ENCODE measurements around the gene MARK3.
A peak's percentile ranks its signal among the peaks of the same experiment; 100 is the strongest.

Gene MARK3

DNA sequence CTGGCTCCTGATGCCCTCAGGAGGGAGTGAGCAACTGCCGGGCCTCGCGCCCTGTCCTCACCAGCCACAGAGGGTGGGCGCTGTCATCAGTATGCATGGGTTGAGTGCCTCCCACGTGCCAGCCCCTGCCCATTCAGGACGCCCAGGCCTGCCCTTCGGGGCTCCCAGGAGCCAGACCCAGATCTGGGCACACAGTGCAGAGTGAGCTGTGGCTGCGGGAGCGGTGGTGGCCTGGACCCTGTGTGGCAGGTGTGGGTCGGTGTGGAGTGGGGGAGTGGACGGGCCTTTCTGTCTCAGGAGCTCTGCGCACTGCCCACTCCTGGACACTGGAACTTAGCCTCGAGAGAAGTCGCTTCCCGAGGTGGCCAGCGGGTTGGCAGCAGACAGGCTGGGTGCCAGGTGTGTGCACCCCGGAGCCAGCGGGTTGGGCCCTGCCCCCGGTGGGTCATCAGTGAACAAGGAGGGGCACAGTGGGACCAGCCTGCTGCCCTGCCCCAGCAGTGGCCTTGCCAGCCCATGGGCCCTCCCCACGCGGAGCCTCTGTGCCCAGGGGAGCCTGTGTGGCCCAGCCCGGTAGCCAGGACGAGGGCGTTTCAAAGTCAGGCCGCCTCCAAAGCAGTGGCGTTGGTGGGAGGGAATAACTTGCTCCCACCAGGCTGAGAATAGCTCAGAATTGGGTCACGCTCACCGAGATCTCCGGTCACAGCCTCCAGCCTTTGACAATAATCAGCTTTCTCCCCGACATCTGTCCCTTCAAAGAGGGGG, 153.3 kb downstream of the MARK3 start:
- Histone ChIP-seq H3K27me3 (ENCODE audit: control insufficient read depth, insufficient read depth, low read length) (peaks cover 20% of the 10 kb centered on the region), H3K36me3 (ENCODE audit: control insufficient read depth, insufficient read depth, low read length) (no peaks in the 10 kb centered on the region), H3K9me3 (ENCODE audit: control insufficient read depth, low read length) (no peaks in the 10 kb centered on the region), H3K4me3 (ENCODE audit: low read length) (no peak overlapping the region), H3K4me1 (ENCODE audit: control insufficient read depth, insufficient read depth, low read length) (peaks cover 57% of the 10 kb centered on the region), H3K9ac (ENCODE audit: low read length) (no peak overlapping the region)

DNA sequence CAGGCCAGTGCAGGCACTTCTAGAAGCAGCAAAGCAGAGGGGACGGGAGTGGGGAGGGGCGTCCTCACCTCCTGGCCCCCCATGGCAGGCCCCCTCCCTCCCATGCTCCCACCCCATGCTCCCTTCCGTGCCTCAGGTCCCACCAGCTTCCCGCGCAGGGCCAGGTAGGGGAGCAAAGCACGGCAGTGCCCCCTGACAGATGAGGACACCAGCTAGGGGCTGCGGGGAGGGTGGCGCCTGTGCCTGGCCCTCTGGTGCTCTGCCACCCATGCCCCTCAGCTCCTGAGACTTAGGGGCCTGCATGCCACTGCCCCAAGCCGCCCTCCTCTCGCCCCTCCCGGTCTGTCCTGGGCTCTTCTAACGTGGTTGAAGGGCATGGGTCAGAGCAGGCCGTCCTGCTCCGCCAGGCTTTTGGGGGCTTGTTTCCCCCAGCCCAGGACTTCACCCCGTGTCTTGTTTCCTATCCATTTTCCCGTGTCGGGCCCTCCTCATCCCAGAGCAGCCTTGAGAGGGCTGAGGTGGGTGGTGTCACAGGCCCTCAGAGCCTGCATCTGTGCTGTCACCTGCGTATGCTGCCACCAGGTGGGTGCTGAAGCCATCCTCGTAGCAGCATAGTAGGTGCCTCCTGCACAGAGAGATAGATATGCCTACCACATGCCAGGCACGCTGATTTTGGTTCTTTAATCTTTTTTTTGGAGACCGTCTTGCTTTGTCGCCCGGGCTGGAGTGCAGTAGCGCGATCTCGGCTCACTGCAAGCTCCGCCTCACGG, 154.0 kb downstream of the MARK3 start:
- peaks cover 63% of the 10 kb centered on the region for H3K4me1 ChIP-seq (ENCODE audit: control insufficient read depth, insufficient read depth, low read length)
- peaks cover 20% of the 10 kb centered on the region for H3K27me3 ChIP-seq (ENCODE audit: control insufficient read depth, insufficient read depth, low read length)
- H3K36me3 ChIP-seq (ENCODE audit: control insufficient read depth, insufficient read depth, low read length) = no peaks in the 10 kb centered on the region
- H3K4me3 ChIP-seq (ENCODE audit: low read length) = no peak overlapping the region
- no peak overlapping the region for H3K9ac ChIP-seq (ENCODE audit: low read length)
- H3K9me3 ChIP-seq (ENCODE audit: control insufficient read depth, low read length) = no peaks in the 10 kb centered on the region

DNA sequence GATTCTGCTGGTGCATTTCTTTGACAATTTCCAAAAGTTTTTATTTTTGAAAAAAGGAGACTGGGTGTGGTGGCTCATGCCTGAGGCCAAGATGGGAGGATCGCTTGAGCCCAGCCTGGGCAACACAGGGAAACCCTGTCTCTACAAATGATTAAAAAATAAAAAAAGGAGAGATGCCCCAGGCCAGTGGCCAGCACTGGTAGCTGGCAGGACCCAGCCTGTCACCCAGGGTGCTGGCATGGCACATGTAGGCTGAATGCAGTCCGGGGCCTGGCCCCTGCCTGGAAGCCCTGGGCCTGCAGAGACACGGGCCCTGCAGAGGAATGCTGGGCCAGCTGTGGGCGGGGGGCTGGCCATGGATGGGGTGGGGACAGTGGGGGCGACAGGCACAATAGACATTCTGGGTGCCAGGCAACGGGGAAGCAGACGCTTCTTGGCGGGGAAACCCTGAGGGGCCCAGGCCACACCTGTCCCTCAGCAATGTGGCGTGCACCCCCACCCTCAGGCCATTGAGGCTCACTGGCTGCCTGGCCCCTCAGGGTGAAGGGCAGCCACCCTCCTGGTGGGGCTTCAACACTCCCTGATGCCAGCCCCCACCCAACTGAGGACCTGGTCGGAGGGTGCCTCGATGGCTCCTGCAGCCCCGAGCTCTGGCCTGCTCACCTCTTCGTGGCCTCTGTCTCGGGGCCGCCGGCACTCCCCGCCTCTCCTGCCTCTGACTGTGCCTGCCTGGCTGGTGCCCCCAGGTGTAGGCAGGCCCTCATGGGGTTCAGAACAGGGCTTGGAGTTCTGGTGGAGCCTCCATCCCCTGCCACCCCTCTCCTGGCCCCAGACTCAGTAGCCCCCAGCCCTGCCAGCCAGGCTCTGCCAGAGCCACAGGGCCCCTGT, 155.8 kb downstream of the MARK3 start:
- Histone ChIP-seq H3K36me3 (ENCODE audit: control insufficient read depth, insufficient read depth, low read length) (no peaks in the 10 kb centered on the region), H3K9me3 (ENCODE audit: control insufficient read depth, low read length) (no peaks in the 10 kb centered on the region), H3K4me1 (ENCODE audit: control insufficient read depth, insufficient read depth, low read length) (peaks cover 63% of the 10 kb centered on the region), H3K4me3 (ENCODE audit: low read length) (no peak overlapping the region), H3K9ac (ENCODE audit: low read length) (peak overlapping the region; percentile 47), H3K27me3 (ENCODE audit: control insufficient read depth, insufficient read depth, low read length) (peaks cover 20% of the 10 kb centered on the region)

DNA sequence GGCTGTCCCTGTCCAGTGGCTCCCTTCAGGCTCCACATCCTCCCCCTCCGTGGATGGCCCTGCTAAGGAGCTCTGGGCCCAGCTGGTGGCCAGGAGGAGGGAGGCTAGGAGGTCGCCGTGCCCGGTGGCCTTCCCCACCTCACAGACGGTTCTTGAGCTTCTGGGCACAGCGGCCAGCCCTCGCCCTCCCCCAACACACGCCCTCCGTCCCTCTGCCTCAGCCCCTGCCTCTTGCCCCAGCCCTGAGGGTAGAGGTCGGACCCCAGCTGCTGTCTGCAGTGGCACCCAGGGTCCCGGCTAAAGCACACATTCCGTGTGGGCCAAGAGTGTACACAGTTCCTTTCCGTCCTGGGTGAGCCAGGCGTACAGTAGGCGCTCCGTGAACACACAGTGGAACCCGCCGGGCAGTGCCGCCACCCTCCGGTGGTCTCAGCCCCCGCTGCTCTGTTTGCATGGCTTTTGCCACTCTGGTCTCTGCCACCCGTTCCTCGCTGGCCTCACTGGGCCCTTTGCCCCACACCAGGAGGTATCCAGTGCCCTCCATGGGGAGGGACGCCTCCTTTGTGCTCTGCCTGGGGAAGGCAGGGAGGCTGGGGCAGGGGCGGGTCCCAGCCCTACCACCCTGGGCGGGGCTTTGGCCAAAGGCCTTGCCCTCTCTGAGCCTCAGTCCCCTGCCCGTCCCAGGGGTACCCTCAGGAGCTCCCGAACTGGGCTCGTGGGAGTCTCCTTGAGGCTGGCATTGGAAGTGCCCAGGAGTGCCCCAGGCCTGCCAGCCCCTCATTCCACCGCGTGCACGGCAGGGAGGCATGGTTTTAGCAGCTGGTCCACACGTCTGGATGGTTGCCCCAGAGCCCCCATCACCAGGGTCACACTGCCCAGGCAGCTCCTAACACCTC, 156.7 kb downstream of the MARK3 start:
- H3K4me1 ChIP-seq (ENCODE audit: control insufficient read depth, insufficient read depth, low read length) = peaks cover 69% of the 10 kb centered on the region
- H3K4me3 ChIP-seq (ENCODE audit: low read length) = no peak overlapping the region

DNA sequence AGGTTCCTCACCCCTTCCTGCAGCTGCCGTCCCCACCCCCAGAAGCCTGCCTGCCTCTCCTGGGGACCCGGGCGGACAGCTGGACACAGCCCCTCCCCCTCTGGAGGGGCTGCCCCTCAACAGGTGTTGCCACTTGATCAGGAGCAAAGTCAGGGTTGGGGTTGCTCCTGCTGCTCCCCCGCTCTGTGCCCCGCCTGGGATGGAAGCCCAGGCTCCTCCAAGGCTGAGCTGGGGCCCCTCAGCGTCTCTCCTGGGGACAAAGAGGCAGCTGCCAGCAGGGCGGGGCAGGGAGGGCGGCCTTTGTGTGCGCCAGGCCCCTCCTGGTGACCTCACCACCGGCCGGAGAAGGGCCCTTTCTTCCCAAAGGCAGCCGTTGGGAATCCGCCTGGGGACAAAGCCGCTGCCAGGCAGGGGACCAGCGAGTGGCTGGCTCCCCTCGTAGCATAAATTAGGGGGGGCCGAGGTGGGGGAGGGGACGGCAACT, 157.4 kb downstream of the MARK3 start:
- H3K9me3 ChIP-seq (ENCODE audit: control insufficient read depth, low read length) = no peaks in the 10 kb centered on the region
- no peak overlapping the region for H3K4me3 ChIP-seq (ENCODE audit: low read length)
- peaks cover 68% of the 10 kb centered on the region for H3K4me1 ChIP-seq (ENCODE audit: control insufficient read depth, insufficient read depth, low read length)
- H3K36me3 ChIP-seq (ENCODE audit: control insufficient read depth, insufficient read depth, low read length) = no peaks in the 10 kb centered on the region
- H3K27me3 ChIP-seq (ENCODE audit: control insufficient read depth, insufficient read depth, low read length) = peaks cover 20% of the 10 kb centered on the region
- peak overlapping the region; percentile 31 for H3K9ac ChIP-seq (ENCODE audit: low read length)

More for the DNA sequence above, 156.7 kb downstream of the MARK3 start:
- no peaks in the 10 kb centered on the region for H3K36me3 ChIP-seq (ENCODE audit: control insufficient read depth, insufficient read depth, low read length)
- peaks cover 20% of the 10 kb centered on the region for H3K27me3 ChIP-seq (ENCODE audit: control insufficient read depth, insufficient read depth, low read length)
- H3K9ac ChIP-seq (ENCODE audit: low read length) = peak overlapping the region; percentile 8
- no peaks in the 10 kb centered on the region for H3K9me3 ChIP-seq (ENCODE audit: control insufficient read depth, low read length)

DNA sequence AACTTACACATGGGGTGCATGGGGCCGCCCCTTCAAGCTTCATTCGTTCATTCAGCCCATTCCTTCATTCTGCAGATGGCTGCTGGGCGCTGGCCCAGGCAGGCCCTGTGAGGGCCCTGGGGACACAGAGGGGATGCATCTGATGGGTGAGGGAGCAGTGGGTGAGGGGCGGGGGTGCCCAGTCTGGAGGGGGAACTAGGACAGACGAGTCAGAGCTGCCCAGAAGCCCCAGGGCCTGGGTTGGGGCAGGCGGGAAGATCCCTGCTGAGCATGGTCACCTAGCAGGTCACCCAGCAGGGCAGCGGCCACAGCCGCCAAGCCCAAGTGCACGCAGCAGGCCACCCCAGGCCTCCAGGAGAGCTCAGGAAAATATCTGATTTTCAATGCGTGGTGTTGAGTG, 157.9 kb downstream of the MARK3 start:
- H3K4me3 ChIP-seq (ENCODE audit: low read length) = no peak overlapping the region
- H3K9me3 ChIP-seq (ENCODE audit: control insufficient read depth, low read length) = no peaks in the 10 kb centered on the region
- peaks cover 19% of the 10 kb centered on the region for H3K27me3 ChIP-seq (ENCODE audit: control insufficient read depth, insufficient read depth, low read length)
- H3K36me3 ChIP-seq (ENCODE audit: control insufficient read depth, insufficient read depth, low read length) = no peaks in the 10 kb centered on the region
- H3K4me1 ChIP-seq (ENCODE audit: control insufficient read depth, insufficient read depth, low read length) = peaks cover 63% of the 10 kb centered on the region
- H3K9ac ChIP-seq (ENCODE audit: low read length) = peak overlapping the region; percentile 31

DNA sequence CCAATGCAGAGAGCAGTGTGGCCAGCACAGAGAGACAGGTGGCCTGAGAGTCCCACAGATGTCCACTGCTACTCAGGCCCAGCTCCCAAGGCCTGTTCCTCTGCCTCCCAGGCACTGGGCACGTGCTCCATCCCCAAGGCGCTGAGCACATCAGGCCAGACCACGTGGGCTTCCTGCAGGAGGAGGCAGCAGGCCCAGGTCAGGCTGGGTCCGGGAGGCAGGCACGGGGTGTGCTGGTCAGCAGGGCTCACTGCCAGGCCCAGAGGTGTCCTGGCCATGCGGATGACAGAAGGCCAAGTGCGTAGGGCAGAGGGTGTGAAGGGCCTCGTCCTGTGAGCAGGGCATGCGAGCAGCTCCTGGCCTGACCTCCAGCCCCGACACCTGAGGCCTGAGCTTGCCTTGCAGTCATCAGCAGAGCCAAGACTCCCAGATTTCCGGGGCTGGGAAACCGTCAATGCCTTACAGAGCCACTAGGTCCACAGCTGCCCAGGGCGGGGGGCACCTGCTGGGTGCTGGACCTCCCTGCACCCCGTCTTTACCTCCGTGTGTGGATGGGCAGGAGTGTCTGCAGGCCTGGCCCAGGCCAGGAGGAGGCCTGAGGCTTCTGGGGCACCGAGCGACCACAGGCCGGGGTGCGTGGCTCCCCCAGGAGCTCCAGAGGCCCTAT, 158.6 kb downstream of the MARK3 start:
- Histone ChIP-seq H3K9ac (ENCODE audit: low read length) (no peak overlapping the region), H3K36me3 (ENCODE audit: control insufficient read depth, insufficient read depth, low read length) (no peaks in the 10 kb centered on the region), H3K4me1 (ENCODE audit: control insufficient read depth, insufficient read depth, low read length) (peaks cover 56% of the 10 kb centered on the region), H3K4me3 (ENCODE audit: low read length) (no peak overlapping the region), H3K9me3 (ENCODE audit: control insufficient read depth, low read length) (no peaks in the 10 kb centered on the region), H3K27me3 (ENCODE audit: control insufficient read depth, insufficient read depth, low read length) (peaks cover 12% of the 10 kb centered on the region)

DNA sequence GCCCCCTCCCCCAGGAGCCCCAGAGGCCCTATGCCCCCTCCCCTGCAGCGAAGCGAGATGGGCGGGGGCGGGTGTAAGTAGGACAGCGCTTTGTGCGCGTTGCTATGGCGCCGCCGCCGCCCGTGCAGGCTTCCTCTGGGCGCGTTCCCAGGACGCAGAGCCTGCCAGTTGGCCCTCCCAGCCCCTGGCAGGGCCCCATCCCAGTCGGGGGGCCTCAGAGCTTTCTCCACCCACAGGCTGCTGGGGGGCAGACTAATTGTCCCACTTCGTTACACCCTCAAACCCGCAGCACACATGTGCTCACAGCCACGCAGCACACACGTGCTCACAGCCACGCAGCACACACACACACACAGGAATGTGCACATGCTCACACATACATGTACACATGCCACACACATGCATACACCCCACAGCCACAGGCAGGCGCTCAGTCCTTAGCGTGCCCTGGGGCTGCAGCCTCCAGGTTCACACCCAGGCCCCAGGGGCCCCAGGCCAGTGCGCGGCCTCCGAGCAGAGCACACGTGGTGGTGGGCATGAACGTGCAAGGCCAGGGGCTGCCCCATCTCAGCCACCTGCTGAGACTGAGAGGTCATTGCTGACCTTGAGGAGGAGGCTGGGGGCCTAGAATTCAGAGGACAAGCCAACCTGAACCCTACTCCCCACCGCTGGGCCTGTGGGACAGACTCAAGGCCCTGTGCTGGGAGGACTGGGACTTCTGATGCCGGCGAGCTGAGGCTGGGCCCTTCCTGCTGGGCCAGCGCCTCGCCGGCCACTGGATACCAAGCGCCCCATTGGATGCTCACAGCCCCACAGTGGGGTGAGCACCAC, 159.4 kb downstream of the MARK3 start:
- Histone ChIP-seq H3K9me3 (ENCODE audit: control insufficient read depth, low read length) (no peaks in the 10 kb centered on the region), H3K4me3 (ENCODE audit: low read length) (no peak overlapping the region), H3K27me3 (ENCODE audit: control insufficient read depth, insufficient read depth, low read length) (peaks cover 4% of the 10 kb centered on the region), H3K9ac (ENCODE audit: low read length) (no peak overlapping the region), H3K4me1 (ENCODE audit: control insufficient read depth, insufficient read depth, low read length) (peaks cover 50% of the 10 kb centered on the region), H3K36me3 (ENCODE audit: control insufficient read depth, insufficient read depth, low read length) (no peaks in the 10 kb centered on the region)

DNA sequence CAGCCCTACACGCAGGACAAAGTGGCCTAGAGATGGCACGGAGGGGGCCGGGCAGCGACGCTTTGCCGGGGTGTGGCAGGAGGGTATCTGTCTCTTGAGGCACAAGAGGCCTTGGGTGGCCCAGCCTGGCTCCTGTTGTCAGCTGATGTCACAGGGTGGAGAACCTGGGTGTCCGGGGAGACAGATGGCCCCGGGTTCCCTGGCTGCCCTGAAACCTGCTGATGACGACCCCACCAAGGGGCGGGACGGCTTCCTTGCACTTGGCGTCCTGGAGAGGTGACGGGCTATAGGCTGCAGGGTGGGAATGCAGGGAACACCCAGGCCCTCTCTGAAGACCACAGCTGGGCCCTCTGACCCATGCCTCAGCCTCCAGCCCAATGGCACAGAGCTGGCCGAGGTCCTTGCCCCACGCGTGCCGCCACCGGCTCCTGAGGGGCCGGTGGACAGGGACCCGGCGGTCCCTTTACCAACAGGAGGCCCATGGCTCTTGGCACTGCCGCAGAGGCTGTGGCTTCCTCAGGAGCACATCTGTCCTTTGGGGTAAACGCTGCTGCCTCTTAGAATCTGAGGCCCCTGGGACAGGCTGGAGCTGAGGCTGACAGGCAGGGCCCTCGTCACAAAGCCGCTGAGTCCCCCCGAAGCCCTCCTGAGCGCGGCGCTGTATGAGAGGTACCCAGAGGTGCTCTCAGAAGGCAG, 160.2 kb downstream of the MARK3 start:
- Histone ChIP-seq H3K36me3 (ENCODE audit: control insufficient read depth, insufficient read depth, low read length) (no peaks in the 10 kb centered on the region), H3K27me3 (ENCODE audit: control insufficient read depth, insufficient read depth, low read length) (peaks cover 4% of the 10 kb centered on the region), H3K4me1 (ENCODE audit: control insufficient read depth, insufficient read depth, low read length) (peaks cover 52% of the 10 kb centered on the region), H3K9ac (ENCODE audit: low read length) (no peak overlapping the region), H3K9me3 (ENCODE audit: control insufficient read depth, low read length) (no peaks in the 10 kb centered on the region), H3K4me3 (ENCODE audit: low read length) (no peak overlapping the region)
